ENCODE results near the gene SMARCA2.

DNA sequence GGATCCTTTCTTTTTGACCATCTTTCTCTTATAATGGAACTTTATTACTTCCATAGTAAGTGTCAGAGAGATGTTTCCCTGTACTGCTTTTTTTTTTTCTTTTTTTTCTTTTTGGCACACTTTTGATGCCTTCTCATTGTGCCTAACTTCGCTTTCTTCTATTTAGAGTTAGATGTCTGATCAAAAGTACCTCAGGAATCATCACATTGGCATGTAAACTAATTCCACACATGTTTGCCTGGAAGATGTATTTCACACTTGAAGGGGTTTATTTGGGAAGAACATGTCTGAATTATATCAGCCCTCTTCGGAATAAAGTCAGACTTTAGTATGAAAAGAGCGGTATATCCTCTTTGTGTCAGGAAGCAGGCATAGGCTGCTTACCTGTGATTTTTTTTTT, 35.1 kb downstream of the SMARCA2 start:
- TF ChIP-seq, protein P1, sequence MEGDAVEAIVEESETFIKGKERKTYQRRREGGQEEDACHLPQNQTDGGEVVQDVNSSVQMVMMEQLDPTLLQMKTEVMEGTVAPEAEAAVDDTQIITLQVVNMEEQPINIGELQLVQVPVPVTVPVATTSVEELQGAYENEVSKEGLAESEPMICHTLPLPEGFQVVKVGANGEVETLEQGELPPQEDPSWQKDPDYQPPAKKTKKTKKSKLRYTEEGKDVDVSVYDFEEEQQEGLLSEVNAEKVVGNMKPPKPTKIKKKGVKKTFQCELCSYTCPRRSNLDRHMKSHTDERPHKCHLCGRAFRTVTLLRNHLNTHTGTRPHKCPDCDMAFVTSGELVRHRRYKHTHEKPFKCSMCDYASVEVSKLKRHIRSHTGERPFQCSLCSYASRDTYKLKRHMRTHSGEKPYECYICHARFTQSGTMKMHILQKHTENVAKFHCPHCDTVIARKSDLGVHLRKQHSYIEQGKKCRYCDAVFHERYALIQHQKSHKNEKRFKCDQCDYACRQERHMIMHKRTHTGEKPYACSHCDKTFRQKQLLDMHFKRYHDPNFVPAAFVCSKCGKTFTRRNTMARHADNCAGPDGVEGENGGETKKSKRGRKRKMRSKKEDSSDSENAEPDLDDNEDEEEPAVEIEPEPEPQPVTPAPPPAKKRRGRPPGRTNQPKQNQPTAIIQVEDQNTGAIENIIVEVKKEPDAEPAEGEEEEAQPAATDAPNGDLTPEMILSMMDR (IDR thresholded peaks at IDR 0.05; ENCODE audit: insufficient read depth, low read length, poor library complexity, severe bottlenecking): no peak
- no peak for TF ChIP-seq EZH2phosphoT487 (conservative IDR thresholded peaks at IDR 0.05; ENCODE audit: low read length)

All from SU-DHL-6 (cell line).